Glomerular visceral epithelial cell (primary cell): ENCODE data around the gene MAP2K4.
A peak's percentile ranks its signal among the peaks of the same experiment; 100 is the strongest.

Source experiments
- DNase-seq: peaks from one replicate; pipeline ENCODE4 v3.0.0-alpha.2; 2016; ENCODE audit errors: extremely low spot score

The MAP2K4 gene

GRCh38 chr17:12089809-12090384 lies 69.2 kb downstream of the MAP2K4 start:
- peak; percentile 41 for DNase-seq

GRCh38 chr17:12094336-12094735 lies 73.7 kb downstream of the MAP2K4 start:
- no peak for DNase-seq

- DNase-seq: no peak
Observed at GRCh38 chr17:12095522-12095921, 74.8 kb downstream of the MAP2K4 start.

- DNase-seq: no peak
Observed at GRCh38 chr17:12097326-12097725, 76.6 kb downstream of the MAP2K4 start.

- no peak for DNase-seq
Observed at GRCh38 chr17:12098568-12098967, 77.9 kb downstream of the MAP2K4 start.

GRCh38 chr17:12099412-12099811 lies 78.7 kb downstream of the MAP2K4 start:
- no peak for DNase-seq

- DNase-seq: no peak
Observed at GRCh38 chr17:12104831-12105230, 84.2 kb downstream of the MAP2K4 start.

GRCh38 chr17:12107905-12108304 lies 87.2 kb downstream of the MAP2K4 start:
- DNase-seq: no peak

GRCh38 chr17:12110906-12111305 lies 90.2 kb downstream of the MAP2K4 start:
- no peak for DNase-seq

- no peak for DNase-seq
Observed at GRCh38 chr17:12113156-12113555, 92.5 kb downstream of the MAP2K4 start.

GRCh38 chr17:12114686-12115418 lies 94.2 kb downstream of the MAP2K4 start:
- no peak for DNase-seq

GRCh38 chr17:12116143-12116542 lies 95.5 kb downstream of the MAP2K4 start:
- no peak for DNase-seq

GRCh38 chr17:12118617-12119016 lies 97.9 kb downstream of the MAP2K4 start:
- DNase-seq: no peak

GRCh38 chr17:12122075-12122474 lies 101.4 kb downstream of the MAP2K4 start:
- DNase-seq: no peak

GRCh38 chr17:12127177-12127576 lies 106.5 kb downstream of the MAP2K4 start:
- DNase-seq: no peak

GRCh38 chr17:12127667-12128066 lies 107.0 kb downstream of the MAP2K4 start:
- no peak for DNase-seq

GRCh38 chr17:12128946-12129345 lies 108.3 kb downstream of the MAP2K4 start:
- DNase-seq: no peak

- no peak for DNase-seq
Observed at GRCh38 chr17:12133183-12133582, 112.5 kb downstream of the MAP2K4 start.

GRCh38 chr17:12134101-12134500 lies 113.4 kb downstream of the MAP2K4 start:
- no peak for DNase-seq

GRCh38 chr17:12134587-12134986 lies 113.9 kb downstream of the MAP2K4 start:
- no peak for DNase-seq

GRCh38 chr17:12136243-12136642 lies 115.6 kb downstream of the MAP2K4 start:
- no peak for DNase-seq

GRCh38 chr17:12136646-12137045 lies 116.0 kb downstream of the MAP2K4 start:
- DNase-seq: no peak

- DNase-seq: no peak
Observed at GRCh38 chr17:12137859-12138258, 117.2 kb downstream of the MAP2K4 start.

GRCh38 chr17:12140685-12141084 lies 120.0 kb downstream of the MAP2K4 start:
- DNase-seq: no peak
